Esophagus mucosa (tissue), 1 donor: ENCODE measurements around the gene GSTM3. TPM values are rescaled to one million over a fixed set of nuclear protein-coding genes. Genes with fewer than 3 reads are reported as not detected.
"Not testable (repeated sequence)": the region's sequence is repeated elsewhere in the genome, so short reads cannot be mapped to it uniquely, and the experiment has no call there.

ENCODE experiments used
- ATAC-seq: fragments of 200-7000 bp; cut with Tn5 transposase; one replicate; pipeline ENCODE4 v1.9.1; 2020
- total RNA-seq: library from RNA; stranded (reverse); gene quantifications from one replicate; pipeline ENCODE4 v1.2.4, GENCODE V29; 2023
- donor health status: DM: yes; HTN: yes; CAD: no.

GSTM3 gene
- total RNA-seq, 1 donor from 2014 or later, result 19.4 TPM

DNA sequence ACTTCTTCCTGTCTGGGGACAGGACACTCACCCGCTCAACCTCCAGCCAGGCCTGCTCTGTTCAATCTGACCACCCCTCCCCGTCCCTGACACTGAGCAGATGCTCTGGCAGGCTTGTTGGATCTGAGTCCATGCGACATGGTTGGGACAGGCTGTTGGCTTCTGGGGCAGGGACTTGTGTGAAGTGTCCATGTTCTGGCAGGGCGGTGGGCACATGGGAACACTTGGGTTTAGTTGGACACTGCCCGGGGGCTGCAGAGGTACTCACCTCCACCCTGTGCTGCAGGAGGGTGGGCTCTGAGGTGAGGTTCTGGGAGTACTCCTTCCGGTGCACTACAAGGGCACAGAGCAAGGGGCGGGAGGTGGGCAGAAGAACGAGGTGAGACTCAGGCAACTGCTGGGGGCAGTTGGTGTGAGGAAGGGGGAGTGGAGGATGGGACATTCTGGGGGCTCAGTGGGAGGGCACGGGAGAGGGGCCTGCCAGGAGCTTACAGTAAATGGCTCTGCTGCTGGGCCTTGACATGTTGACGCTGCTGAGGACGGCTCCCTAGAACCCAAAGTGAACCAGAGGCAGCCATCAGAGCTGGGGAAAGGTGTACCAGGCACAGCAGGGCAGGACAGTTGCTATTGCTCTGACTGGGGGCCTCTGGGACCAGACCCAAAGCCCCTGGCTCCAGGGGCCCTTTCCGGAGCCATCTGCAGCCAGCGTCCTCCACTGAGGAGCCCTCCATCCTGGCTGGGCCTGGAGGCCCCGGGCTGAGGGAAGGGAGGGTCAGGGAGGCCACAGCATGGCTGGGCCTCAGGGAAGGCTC is 20.6 kb upstream of the GSTM3 start:
- no peak for ATAC-seq

DNA sequence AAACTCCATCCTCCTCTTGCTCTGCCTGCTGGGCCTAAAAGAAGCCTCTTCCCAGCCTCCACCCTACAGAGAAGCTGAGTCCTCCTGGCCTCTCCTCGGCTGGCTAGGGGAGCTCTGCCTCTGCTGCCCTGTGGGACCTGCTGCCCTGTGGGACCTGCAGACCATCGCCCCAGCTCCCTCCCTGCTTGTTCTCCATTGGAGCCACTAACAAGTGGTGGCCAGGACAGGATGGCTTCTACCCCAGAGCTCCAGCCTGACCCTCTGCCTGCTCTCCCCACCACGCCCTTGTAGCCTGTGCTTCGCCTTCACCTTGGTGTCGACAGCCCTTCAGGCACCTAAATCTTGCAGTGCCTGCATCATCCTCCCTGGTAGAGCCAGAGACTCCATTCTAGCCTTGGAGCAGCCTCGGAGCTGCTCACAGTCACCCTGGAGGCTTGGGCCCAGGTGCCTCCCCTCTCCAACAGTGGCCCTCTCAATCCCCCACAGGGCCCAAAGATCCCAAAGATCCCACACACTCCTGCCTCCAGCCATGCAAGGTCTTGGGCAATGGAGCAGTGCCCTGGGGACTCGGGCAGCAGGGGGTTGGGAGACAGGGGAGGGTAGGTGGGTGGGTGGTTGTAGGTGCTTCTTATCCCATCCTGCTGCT is 19.9 kb upstream of the GSTM3 start:
- no peak for ATAC-seq

DNA sequence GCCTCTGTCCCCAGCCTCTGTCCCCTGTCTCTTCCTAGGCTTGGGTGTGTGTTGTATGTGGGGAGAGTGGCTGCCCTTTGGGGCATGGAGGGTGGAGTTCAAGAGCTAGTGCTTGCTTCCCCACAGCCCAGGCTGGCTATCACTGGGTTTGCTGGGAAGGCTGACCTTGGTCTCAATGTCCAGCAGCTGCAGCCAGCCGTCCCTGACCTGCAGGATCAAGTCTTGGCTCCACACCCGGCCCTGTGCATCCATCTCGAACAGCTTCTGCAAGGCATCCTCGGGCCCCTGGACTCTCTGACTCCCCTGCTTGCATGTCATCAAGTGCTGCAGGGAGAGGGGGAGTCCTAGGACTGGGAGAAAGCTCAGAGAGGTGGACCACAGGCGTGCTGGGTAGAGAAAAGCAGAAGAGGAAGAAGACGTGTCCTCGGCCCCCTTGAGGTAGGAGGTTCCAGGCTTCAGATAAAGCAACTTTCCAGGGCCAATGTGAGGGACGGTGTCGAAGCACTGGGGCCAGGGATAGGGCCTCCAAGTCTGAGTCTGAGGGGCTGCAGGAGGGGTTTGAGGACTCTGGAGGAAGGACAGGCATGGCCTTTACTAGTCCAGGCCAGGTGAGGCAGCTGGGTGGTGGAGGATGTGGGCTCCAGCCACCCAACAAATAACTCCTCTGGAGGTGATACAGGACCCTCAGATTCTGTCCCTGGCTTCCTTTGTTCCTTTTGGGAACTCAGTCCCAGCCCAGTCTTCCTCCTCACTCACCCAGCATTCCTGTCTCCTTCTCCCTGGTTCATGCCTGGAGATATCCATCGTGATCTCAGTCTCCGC is 18.9 kb upstream of the GSTM3 start:
- no peak for ATAC-seq

DNA sequence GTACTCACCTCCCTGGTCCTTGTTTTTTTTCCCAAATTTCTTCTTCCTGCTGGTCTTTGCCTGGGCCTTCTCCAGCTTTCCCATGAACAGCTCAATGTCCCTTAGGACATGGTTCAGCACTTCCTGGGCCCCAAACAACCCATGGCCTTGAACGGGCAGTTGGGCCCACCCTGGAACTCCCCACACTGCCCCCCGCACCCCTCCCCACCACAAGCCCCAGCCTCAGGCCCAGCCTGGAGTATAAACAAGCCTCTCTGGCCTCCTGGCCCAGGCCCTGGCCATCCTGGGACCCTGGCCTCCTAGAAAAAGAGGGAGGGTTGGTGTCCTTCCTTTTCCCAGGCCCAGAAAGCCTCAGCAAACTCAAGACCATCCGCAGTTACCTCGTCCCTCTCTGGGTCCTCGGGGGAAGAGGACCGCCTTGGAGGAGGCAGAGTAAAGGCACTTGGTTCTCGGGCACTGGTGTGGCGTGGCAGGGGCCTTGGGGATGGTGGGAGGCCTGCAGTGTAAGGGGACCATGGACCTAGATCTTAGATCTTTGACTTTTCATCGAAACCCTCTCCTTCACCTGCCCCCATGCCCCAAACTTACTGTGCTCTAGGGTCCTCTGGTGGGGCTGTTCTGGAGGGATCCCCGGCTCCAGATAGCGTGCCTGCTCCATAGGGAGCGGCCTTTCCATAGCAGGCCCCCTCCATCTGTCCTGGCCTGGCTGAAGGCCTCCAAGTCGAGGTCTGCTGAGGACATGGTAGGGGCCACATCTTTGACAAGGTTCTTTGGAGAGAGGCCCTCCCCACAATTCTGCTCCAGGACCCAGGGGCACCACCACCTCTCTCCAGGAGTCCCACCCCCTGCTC is 17.3 kb upstream of the GSTM3 start:
- no peak for ATAC-seq

DNA sequence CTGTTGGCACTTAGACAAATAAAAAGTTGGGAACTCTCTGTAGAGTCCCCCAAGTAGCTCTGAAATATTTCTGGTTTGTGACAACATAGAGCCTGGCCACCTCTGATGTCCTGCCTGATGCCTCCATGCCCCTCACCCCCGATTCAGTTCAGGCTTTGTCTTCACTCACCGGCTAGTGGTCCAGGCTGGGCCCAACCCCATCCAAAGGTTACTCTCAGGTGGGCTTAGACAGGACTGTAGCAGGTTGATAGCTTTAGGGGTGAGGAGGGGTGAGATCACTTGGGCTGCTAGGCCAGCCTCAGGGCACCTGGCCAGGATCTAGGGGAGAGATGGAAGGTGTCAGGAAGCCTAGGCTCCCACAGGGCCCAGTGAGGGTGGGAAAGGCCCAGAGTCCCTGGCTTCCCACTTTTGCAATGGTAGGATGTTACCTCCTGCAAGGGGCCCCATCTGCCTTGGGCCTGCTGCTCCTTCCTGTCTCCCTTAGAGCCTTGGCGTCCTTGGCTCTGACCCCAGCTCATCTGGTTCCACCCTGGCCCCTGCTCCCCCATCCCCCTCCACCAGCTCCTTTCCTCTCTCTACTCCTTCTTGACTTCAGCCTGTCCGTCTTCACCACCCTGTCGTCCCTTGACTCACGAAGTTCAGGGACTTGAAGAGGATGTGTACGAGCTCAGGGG is 16.1 kb upstream of the GSTM3 start:
- no peak for ATAC-seq

DNA sequence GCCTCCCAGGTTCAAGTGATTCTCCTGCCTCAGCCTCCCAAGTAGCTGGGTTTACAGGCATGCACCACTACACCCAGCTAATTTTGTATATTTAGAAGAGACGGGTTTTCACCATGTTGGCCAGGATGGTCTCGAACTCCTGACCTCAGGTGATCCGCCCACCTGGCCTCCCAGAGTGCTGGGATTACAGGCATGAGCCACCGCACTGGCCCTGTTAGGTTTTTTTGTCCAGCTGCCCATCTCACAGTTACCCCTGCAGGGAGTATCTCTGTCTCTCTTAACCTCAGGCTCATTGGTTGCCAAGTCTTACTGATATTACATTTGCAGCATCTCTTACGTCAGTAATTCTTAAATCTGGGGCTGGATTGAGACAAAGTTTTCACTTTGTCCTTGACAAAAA is 15.5 kb upstream of the GSTM3 start:
- ATAC-seq, result not testable (repeated sequence)

DNA sequence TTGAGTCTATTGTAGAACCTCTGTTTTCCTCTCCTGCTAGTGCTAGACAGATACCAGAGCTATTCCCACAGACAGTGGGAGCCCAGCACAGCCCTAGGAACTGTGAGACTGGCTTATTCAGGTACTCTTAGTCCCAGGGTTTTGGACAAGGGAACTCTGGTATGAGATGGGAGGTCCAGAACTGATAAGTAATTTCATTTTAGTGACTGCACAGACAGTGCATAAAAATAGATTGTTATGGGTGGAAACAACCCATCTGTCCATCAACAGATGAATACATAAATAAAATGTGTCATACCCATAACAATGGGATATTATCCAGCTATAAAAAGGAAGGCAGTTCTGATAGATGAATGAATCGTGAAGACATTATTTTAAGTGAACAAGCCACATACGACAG is 13.9 kb upstream of the GSTM3 start:
- ATAC-seq, result no peak

DNA sequence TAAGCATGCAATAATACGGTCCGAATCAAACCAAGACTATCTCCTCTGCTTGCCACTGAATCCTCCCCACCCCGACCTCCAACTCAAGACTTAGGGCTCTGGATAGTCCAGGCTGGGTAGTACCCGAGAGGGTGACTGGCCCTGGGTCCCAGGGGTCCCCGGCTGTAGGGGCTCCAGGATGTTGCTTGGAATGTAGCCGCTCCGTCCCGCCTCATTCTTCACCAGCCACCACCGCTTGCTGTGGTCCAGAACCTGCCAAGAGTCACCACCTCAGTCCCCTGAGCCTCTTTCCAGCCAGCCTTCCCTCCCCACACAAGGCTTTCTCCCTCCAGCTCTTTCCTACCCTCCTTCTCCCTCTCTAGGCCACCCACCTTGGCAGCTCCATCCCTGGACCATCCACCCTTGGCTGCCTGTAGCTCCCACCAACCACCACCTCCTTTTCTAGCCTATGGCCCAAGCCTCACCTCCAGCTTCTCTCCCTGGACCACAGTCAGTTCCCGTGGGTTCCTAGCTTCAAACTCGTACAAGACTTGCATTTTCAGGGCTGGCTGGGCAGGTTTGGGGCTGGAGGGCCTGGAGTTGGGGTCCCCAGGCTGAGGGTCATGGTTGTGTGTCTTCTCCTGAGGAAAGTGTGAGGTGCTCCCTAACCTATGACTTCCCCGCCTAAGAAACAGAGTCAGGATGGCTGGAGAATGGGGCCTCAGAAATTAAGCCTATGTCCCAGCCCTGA is 10.9 kb upstream of the GSTM3 start:
- ATAC-seq, result no peak

DNA sequence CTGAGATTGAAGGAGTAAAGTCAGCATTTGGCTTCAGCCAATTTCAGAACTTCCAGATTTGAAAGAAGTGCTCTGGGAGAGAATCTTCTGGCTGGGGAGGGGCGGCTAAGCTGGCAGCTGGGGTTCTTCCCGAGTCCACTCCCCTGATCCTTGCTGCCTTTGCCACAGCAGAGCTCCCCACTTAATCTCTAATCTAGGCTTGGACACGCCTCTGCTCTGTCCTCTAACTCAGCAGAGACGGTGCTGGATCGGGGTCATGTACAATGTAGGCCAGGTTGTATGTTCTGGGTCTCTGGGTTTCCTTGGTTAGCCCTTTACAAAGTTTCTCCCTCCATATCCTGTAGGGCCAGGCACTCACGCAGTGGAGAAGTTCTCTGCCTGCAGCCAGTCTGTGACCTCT is 10.1 kb upstream of the GSTM3 start:
- no peak for ATAC-seq

DNA sequence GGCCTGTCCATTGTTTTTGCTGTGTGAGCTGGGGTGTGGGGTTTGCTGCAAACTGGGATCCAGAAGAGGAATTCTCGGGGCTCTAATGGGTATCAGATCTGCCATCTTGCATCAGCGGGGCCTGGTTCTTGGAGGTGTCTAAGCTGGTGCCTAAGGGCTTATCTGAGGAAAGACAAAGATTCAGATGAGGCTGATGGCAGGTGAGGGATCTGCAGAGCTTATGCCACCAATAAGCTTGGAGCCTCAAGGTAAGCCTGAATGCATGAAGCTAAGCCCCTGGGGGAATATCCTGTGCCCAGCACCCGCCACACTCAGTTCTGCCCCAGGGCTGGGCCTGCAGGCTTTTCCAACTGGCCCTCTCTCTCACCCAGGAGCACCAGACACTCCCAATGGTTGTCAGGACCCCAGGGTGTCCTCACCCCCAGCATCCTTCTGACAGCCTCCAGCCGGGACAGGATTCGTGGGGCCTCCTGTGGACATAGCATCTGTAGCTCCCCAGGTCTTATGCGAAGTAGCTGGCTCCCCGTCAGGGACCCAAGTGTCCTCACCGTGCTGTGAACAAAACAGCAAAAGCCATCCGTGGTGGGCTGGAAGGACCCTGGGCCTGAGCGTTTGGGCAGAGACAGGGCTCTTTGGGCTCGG is 9.5 kb upstream of the GSTM3 start:
- ATAC-seq, result no peak

DNA sequence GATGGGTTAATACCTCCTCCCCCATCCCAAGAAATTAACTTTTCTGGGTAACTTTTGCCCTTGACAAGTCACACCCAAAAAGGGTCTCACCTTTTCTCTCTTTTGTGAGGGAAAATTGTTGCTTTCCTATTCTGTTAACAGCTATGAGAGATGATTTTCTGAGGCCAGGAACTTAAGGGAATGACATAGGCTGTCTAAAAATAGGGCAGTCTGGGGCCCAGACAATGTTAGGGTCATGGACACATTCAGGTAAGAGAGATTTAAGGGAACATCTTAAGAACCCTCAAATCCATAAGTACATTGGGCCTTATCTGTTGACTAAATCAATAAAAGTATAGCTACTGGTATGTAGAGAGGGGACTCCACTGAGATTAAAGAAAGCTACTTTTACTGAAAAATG is 8.4 kb upstream of the GSTM3 start:
- ATAC-seq, result no peak

DNA sequence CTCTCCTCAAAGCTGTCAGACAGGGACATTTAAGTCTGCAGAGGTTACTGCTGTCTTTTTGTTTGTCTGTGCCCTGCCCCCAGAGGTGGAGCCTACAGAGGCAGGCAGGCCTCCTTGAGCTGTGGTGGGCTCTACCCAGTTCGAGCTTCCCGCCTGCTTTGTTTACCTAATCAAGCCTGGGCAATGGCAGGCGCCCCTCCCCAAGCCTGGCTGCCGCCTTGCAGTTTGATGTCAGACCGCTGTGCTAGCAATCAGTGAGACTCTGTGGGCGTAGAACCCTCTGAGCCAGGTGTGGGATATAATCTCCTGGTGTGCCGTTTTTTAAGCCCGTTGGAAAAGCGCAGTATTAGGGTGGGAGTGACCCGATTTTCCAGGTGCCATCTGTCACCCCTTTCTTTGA is 7.5 kb upstream of the GSTM3 start:
- ATAC-seq, result not testable (repeated sequence)

DNA sequence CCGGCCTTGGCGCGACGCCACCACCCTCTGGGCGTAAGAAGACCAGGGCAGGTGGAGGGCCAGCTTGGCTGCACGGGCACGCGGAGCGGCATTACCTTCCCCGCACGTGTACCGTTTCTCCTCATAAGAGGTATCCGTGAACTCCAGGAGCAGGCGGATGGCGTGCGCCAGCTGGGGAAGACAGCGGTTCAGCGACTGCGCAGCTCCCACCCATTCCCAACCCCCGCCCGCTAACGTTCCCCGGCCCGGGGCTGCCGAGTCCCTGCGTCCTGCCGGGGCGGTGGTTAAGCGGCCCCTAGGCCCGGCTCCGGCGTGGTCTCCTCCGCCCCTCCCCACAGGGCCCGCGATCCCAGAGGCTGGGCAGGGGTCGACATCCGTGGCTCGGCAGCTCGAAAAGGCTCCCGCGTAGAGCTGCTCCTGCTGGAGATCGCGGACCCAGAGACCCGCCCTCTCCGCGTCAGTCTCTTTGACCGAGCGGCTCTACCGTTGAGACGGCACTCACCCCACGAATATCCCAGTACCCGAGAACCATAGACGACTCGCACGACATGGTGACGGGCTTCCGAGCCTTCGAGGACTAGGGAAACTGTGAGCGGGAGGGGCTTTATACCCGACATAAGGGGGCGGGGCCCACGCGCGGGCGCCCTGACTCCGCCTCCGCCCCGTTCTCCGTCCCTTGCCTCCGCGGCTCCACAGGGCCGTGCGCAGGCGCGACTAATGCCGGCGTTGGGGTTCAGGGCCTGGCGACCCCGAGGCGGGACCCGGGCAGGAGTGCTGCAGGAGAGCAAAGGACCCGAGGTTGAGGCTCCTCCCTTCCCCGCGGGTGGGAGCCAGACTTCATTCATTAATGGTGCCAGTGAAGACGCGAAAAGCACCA is 862 bp downstream of the GSTM3 start:
- peak; percentile 96 for ATAC-seq

DNA sequence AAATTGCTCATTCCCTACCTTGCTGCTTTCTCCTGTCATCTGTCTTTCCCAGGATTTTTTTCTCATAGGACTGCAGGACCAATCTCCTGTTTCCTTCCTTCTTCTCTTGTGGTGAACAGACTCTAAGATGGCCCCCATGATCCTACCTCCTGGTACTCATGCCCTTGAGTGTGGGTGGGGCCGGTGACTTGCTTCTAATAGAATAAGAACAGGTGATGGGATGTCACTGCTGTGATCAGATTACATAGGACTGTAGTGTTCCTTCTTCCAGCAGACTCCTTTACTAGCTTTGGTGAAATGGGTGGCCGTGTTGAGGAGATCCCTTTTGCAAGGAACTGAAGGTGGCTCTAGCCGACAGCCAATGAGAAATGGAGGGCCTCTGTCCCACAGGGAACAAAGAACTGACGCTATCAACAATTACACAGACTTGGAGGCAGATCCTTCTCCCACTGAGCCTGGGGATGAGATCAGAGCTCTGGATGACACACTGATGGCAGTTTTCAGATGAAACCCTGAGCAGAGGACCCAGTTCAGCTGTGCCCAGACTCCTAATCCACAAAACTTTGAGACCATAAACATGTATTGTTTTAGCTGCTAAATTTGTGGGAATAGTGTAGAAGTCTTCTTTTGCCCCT is 7.5 kb downstream of the GSTM3 start:
- ATAC-seq, result no peak

DNA sequence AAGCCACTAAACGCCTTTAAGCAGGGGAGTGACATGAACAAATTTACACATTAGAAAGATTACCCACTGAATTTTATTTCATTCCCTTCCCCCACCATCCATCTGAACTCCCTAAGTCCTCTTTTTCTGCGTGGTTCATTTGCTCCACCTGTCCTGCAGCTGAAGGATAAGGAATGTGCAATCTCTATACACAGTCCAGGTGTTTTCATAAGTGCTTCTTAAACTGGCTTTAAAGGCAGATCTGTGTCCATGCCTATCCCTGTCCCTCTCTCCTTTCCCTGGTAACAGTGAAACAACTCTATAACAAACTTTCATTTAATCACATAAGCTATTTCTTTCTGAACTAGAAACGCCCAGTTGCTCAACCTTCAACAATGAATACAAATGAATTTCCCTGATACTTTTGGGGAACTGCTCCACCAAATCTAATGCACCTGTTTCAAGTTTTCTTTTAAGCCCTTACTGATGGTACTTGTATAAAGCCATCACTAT is 8.4 kb downstream of the GSTM3 start:
- ATAC-seq, result peak; percentile 35

DNA sequence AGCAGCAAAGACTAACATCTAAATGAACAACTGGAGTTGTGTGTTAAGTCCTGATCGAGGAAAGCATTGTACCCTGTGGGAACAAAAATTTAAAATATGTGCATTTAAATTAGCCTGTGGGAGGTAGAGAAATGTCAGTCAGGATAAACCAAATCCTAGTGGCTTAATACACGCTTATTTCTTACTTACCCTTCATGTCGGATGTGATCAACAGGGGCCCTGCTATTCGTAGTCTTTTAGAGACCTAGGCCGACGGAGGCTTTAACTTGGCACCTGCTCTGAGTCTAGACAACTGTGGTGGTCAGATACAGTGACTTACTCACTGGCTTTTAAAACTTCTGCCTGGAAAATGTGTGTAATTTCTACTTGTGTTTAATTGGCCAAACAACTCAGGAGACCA is 10.2 kb downstream of the GSTM3 start:
- ATAC-seq, result no peak

DNA sequence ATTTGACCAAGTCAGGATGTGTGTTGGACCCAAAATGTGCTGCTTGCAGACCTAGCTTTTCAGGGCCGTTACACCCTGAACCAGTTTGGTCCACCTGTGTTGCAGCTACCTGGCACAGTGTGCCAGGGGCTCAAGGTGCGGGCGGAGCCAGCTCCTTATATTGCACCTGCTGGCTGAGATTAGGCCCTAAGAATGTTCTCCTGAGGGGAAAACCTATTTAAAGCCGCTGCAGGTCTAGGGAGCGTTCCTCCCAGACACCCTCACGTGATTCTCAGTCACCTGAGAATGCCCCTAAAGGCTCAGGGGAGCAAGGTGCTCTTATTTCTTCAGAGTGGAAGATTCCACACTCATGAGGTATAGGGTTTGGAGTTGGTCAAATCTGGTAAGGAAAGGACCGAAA is 12.0 kb downstream of the GSTM3 start:
- no peak for ATAC-seq

DNA sequence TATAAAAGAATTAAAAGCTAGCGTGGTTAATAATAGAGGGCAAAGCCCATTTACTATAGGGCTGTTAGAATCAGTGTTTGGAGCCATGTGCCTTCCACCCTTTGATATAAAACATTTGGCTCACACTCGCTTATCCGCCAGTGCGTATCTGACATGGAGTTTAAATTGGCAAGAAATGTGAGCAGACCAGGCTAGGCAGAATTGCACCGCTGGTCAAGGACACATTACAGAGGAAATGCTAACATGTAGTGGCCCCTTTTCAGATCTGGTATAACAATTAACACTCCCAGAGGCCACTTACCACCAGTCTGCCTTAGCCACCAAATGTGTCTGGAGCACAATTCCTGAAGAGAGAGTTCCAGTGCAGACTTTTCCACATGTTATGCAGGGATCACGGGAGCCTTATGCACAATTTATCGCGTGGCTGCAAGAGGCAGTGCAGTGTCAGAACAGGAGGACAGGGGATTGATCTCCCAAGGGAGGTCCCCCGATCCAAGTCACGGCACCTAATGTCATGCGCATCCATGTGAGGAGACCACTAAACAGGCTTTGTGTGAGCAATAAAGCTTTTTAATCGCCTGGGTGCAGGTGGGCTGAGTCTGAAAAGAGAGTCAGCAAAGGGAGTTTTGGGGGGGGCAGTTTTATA is 14.0 kb downstream of the GSTM3 start:
- ATAC-seq, result no peak
